A549 (cell line): Measurements from ENCODE around the gene COL16A1.

Experiments
- CTCF ChIP-seq: fragments of >200 bp; sonication (Bioruptor Twin); formaldehyde crosslinking; IDR thresholded peaks from 3 replicates; pipeline ENCODE4 v1.5.1; 2016
- NR3C1 ChIP-seq: fragments of >200 bp; sonication (Bioruptor Twin); formaldehyde crosslinking; IDR thresholded peaks from 3 replicates; pipeline ENCODE4 v1.6.1; 2017
- RARB ChIP-seq: fragments of 250-450 bp; sonication (Bioruptor Pico); IDR thresholded peaks from 2 replicates; pipeline ENCODE4 v1.8.0; 2021; ENCODE audit warnings: mild to moderate bottlenecking, moderate library complexity
- SMC3 ChIP-seq: fragments of >200 bp; sonication (Bioruptor Twin); formaldehyde crosslinking; IDR thresholded peaks from 3 replicates; pipeline ENCODE4 v1.6.1; 2018; ENCODE audit warnings: inconsistent platforms

- no peak for TF ChIP-seq SMC3
- no peak for TF ChIP-seq CTCF
- no peak for TF ChIP-seq NR3C1
- no peak for TF ChIP-seq RARB (CRISPR knock-in tag)
Measured at GRCh38 chr1:31731049-31731565, 27.3 kb upstream of the COL16A1 start.
